ENCODE data around the gene DNAJB13. TPM values are rescaled to one million over a fixed set of nuclear protein-coding genes. Genes with fewer than 3 reads are reported as not detected.

DNAJB13 gene
- total RNA-seq, 6 experiments from 2014 or later, result not detected

DNA sequence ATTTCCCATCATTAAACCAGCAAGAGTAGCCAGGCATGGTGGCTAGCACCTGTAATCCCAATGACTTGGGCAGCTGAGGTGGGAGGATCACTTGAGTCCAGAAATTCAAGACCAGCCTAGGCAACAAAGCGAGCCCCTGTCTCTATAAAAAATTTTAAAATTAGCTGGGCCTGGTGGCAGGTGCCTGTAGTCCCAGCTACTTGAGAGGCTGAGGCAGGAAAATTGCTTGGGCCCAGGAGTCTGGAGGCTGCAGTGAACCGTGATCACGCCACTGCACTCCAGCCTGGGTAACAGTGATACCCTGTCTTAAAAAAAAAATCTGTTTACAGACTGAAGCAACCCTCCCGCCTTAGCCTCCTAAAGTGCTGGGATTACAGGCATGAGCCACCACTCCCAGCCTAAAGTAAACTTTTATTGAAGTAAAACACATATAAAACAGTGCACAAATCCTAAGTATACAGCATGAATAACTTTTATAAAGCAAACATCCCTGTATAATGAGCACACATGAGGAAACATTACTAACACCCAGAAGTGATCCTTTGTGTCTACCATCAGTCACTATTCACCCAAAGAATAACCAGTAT, 45.4 kb downstream of the DNAJB13 start:
- H3K9me3 ChIP-seq, result no peaks in the 10 kb centered on the region
- no peaks in the 10 kb centered on the region for H3K36me3 ChIP-seq
- H3K4me3 ChIP-seq, result no peak overlapping the region
- intact Hi-C loops (cut with DNase I), result no loop called here
- DNase-seq (no peak), ATAC-seq (no peak)
- H3K27me3 ChIP-seq, result no peaks in the 10 kb centered on the region
- no peaks in the 10 kb centered on the region for H3K4me1 ChIP-seq
- H3K27ac ChIP-seq, result no peak overlapping the region
- TF ChIP-seq, protein P1, sequence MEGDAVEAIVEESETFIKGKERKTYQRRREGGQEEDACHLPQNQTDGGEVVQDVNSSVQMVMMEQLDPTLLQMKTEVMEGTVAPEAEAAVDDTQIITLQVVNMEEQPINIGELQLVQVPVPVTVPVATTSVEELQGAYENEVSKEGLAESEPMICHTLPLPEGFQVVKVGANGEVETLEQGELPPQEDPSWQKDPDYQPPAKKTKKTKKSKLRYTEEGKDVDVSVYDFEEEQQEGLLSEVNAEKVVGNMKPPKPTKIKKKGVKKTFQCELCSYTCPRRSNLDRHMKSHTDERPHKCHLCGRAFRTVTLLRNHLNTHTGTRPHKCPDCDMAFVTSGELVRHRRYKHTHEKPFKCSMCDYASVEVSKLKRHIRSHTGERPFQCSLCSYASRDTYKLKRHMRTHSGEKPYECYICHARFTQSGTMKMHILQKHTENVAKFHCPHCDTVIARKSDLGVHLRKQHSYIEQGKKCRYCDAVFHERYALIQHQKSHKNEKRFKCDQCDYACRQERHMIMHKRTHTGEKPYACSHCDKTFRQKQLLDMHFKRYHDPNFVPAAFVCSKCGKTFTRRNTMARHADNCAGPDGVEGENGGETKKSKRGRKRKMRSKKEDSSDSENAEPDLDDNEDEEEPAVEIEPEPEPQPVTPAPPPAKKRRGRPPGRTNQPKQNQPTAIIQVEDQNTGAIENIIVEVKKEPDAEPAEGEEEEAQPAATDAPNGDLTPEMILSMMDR (IDR thresholded peaks at IDR 0.05), result no peak
- no peak for TF ChIP-seq POLR2A (IDR thresholded peaks at IDR 0.05)
- 100% methylated on average over 1 of the region's 4 CpGs for WGBS (ENCODE audit: insufficient coverage, low coverage, low lambda C conversion rate, missing lambda C conversion rate)

- 65% methylated on average over 5 of the region's 6 CpGs for WGBS (ENCODE audit: insufficient coverage, low coverage, low lambda C conversion rate, missing lambda C conversion rate)
- TF ChIP-seq, protein P1 (IDR thresholded peaks at IDR 0.05), result no peak
- TF ChIP-seq POLR2A (IDR thresholded peaks at IDR 0.05), result no peak
- no peak for ATAC-seq
Measured at GRCh38 chr11:73997120-73997770, 46.4 kb downstream of the DNAJB13 start.

GRCh38 chr11:73998846-73999575, 48.2 kb downstream of the DNAJB13 start:
- 84% methylated on average over 13 of the region's 13 CpGs for WGBS (ENCODE audit: insufficient coverage, low coverage, low lambda C conversion rate, missing lambda C conversion rate)

More at GRCh38 chr11:73997120-73997770, 46.4 kb downstream of the DNAJB13 start:
- Histone ChIP-seq H3K27ac (no peak overlapping the region), H3K9me3 (no peaks in the 10 kb centered on the region), H3K4me3 (no peak overlapping the region), H3K36me3 (no peaks in the 10 kb centered on the region), H3K27me3 (no peaks in the 10 kb centered on the region), H3K4me1 (no peaks in the 10 kb centered on the region)
- no peak for DNase-seq
- intact Hi-C loops (cut with DNase I), result no loop called here

DNA sequence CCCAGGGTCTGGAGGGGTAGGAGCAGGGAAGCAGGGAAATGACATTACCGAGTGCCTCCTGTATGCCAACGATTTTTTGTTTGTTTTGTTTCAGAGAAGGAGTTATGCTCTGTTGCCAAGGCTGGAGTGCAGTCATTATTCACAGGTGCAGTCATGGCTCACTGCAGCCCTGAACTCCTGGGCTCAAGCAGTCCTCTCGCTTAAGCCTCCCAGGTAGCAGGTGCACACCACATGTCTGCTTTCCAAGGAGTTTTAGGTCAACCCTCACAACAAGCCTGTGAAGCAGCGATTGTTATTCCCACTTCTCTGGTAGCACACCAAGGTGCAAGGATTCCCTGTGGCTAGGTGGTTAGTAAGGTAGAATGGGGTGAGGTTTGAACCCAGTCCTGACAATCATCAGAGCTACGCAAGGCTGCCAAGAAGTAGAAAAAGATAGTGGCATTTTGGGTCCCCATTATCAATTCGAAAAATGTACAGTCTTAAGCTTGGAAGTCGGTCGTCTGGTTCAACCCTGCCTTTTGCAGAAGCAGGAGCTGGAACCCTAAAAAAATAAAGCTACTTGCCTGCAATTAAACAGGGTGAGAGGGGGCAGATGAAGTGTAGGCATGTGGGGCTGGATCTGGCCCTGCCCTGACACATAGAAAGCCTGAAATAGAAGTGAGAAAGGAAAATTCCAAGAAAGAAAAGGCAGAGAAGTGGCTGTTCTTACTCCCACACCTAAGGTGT, 48.9 kb downstream of the DNAJB13 start:
- no peaks in the 10 kb centered on the region for H3K9me3 ChIP-seq
- no peak for ATAC-seq
- H3K27me3 ChIP-seq, result no peaks in the 10 kb centered on the region
- no peak overlapping the region for H3K4me3 ChIP-seq
- intact Hi-C loops (cut with DNase I), result no loop called here
- TF ChIP-seq POLR2A (IDR thresholded peaks at IDR 0.05), result no peak
- TF ChIP-seq, protein P1 (IDR thresholded peaks at IDR 0.05), result no peak
- no peaks in the 10 kb centered on the region for H3K4me1 ChIP-seq
- H3K36me3 ChIP-seq, result no peaks in the 10 kb centered on the region
- WGBS (ENCODE audit: insufficient coverage, low coverage, low lambda C conversion rate, missing lambda C conversion rate), result 80% methylated on average over 6 of the region's 8 CpGs
- DNase-seq, result no peak
- no peak overlapping the region for H3K27ac ChIP-seq

More at GRCh38 chr11:73998846-73999575, 48.2 kb downstream of the DNAJB13 start:
- Histone ChIP-seq H3K27me3 (no peaks in the 10 kb centered on the region), H3K36me3 (no peaks in the 10 kb centered on the region), H3K27ac (no peak overlapping the region), H3K9me3 (no peaks in the 10 kb centered on the region), H3K4me3 (no peak overlapping the region), H3K4me1 (no peaks in the 10 kb centered on the region)
- TF ChIP-seq, protein P1 (IDR thresholded peaks at IDR 0.05), result no peak
- TF ChIP-seq POLR2A (IDR thresholded peaks at IDR 0.05), result no peak
- intact Hi-C loops (cut with DNase I), result no loop called here
- no peak for ATAC-seq
- no peak for DNase-seq

Measured in right lobe of liver (tissue), 6 donors.